HCT116 (cell line): Measurements from ENCODE around the gene RIT1.
"Not testable (repeated sequence)": the region's sequence is repeated elsewhere in the genome, so short reads cannot be mapped to it uniquely, and the experiment has no call there.

Experiments used
- CBX3 ChIP-seq: IDR thresholded peaks from 2 replicates; pipeline ENCODE4 v1.6.1; 2012; ENCODE audit warnings: low read depth
- CEBPB ChIP-seq: IDR thresholded peaks from 2 replicates; pipeline ENCODE4 v1.6.1; 2012; ENCODE audit warnings: low read depth
- CTCF ChIP-seq, 3 experiments: fragments of 200-600 bp in 1 of 3; sonication (generic) in 1 of 3; IDR thresholded peaks in 2 of 3; conservative IDR thresholded peaks in 1 of 3; 2 replicates each; pipeline ENCODE4 v1.5.1; 2012 to 2017; ENCODE audit warnings: low read depth in 2 of 3, low read length in 2 of 3, antibody characterized with exemption in 1 of 3, borderline replicate concordance in 1 of 3, control low read depth in 1 of 3, mild to moderate bottlenecking in 1 of 3, mixed read lengths in 1 of 3, mixed run types in 1 of 3, moderate library complexity in 1 of 3; ENCODE audit not compliant: insufficient read depth in 1 of 3
- EZH2 ChIP-seq: fragments of 200-600 bp; sonication (generic); IDR thresholded peaks from 2 replicates; pipeline ENCODE4 v1.6.1; 2017; ENCODE audit warnings: antibody characterized with exemption, mixed run types
- EZH2phosphoT487 ChIP-seq: fragments of 200-600 bp; IDR thresholded peaks from 2 replicates; pipeline ENCODE4 v1.6.1; 2018; ENCODE audit warnings: antibody characterized with exemption, borderline replicate concordance
- POLR2A ChIP-seq: IDR thresholded peaks from 2 replicates; pipeline ENCODE4 v1.7.0; 2011; ENCODE audit warnings: borderline replicate concordance; ENCODE audit not compliant: insufficient read depth, insufficient read length; ENCODE audit errors: extremely low read depth
- POLR2AphosphoS5 ChIP-seq: IDR thresholded peaks from 2 replicates; pipeline ENCODE4 v1.6.1; 2011; ENCODE audit warnings: mild to moderate bottlenecking, low read depth, low read length, moderate library complexity
- REST ChIP-seq: IDR thresholded peaks from 2 replicates; pipeline ENCODE4 v1.6.1; 2012; ENCODE audit warnings: low read depth
- SP1 ChIP-seq: IDR thresholded peaks from 2 replicates; pipeline ENCODE4 v1.6.1; 2012; ENCODE audit warnings: low read depth
- SRF ChIP-seq: IDR thresholded peaks from 2 replicates; pipeline ENCODE4 v1.6.1; 2012; ENCODE audit warnings: low read depth
- YY1 ChIP-seq: IDR thresholded peaks from 2 replicates; pipeline ENCODE4 v1.6.1; 2011; ENCODE audit warnings: low read length, low read depth, moderate library complexity, mild to moderate bottlenecking; ENCODE audit not compliant: insufficient replicate concordance; ENCODE audit errors: extremely low read depth
- ZFX ChIP-seq: fragments of 450-650 bp; IDR thresholded peaks from 2 replicates; pipeline ENCODE4 v1.6.1; 2017
- ZNF274 ChIP-seq: fragments of 200-500 bp; sonication (Bioruptor generic); IDR thresholded peaks from 2 replicates; pipeline ENCODE4 v1.6.1; 2014; ENCODE audit warnings: mild to moderate bottlenecking, low read depth, low read length, inconsistent platforms

DNA sequence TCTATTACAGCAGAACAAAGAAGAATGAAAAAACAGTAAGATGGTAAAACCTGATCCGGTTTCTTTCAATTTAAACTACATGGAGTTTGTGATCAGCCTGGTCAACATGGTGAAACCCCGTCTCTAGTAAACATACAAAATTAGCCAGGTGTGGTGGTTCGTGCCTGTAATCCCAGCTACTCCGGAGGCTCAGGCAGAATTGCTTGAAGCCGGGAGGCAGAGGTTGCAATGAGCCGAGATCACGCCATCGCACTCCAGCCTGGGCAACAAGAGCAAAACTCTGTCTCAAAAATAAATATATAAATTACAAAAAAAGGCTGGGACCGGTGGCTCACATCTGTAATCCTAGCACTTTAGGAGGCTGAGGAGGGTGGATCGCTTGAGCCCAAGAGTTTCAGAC, 19.6 kb upstream of the RIT1 start:
- TF ChIP-seq CTCF (IDR thresholded peaks at IDR 0.05 in 2 of 3, conservative IDR thresholded peaks at IDR 0.05 in 1 of 3; ENCODE audit: borderline replicate concordance in 1 of 3, insufficient read depth in 1 of 3, low read depth in 2 of 3, low read length in 2 of 3); SP1; EZH2; SRF; POLR2A; YY1; POLR2AphosphoS5; CBX3; CEBPB; EZH2phosphoT487; REST; ZNF274; ZFX: not testable (repeated sequence)
